GM10266 (cell line): ENCODE results near the gene P2RX2.
A peak's percentile ranks its signal among the peaks of the same experiment; 100 is the strongest.

Experiments used
- DNase-seq: peaks from one replicate; pipeline ENCODE4 v3.0.0; 2012; ENCODE audit errors: extremely low spot score
- TF ChIP-seq, protein P1 (sequence below): IDR thresholded peaks from 2 replicates; pipeline ENCODE4 v1.5.1; 2012; ENCODE audit warnings: mild to moderate bottlenecking, low read depth; ENCODE audit not compliant: control insufficient read depth, insufficient read depth; ENCODE audit errors: missing control alignments

The P2RX2 gene

DNA sequence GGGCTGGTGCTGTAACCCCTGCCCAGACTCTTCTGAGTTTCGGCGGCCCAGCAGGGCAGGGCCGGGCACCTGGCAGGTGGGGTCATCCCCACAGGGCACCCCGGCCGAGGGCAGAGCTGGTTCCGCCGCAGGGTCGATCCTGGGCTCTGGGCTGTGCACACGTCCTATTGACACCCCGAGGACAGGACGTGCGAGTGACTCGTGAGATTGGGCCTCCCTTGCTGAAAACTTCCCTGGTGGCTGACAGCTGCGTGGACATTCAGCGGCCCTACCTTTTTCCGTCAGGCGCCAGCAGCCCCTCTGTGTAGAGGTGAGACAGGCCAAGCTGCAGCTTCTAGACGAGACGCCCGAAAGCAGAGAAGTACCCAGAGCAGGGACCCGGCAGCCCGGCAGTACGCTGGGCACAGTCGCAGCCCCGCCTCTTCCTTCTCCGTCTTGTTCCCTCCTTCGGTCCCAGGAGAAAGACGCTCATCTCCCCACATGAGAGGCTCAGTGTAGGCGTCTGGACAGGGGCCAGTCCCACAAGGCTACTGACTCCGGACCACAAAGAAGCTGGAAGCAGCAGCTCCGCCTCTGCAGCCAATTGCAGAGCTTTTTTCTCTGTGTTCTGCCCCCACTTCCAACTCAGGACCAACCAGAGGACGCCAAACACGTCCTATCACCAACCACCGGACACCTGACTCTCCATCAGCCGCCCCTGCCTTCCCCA, 8.4 kb upstream of the P2RX2 start, which contains the start of gene LRCOL1:
TSS of gene LRCOL1 (minus strand) at position 532 of the 709 bp plus-strand sequence. CDS start 4,331 bp downstream, outside the sequence.
- TF ChIP-seq, protein P1, sequence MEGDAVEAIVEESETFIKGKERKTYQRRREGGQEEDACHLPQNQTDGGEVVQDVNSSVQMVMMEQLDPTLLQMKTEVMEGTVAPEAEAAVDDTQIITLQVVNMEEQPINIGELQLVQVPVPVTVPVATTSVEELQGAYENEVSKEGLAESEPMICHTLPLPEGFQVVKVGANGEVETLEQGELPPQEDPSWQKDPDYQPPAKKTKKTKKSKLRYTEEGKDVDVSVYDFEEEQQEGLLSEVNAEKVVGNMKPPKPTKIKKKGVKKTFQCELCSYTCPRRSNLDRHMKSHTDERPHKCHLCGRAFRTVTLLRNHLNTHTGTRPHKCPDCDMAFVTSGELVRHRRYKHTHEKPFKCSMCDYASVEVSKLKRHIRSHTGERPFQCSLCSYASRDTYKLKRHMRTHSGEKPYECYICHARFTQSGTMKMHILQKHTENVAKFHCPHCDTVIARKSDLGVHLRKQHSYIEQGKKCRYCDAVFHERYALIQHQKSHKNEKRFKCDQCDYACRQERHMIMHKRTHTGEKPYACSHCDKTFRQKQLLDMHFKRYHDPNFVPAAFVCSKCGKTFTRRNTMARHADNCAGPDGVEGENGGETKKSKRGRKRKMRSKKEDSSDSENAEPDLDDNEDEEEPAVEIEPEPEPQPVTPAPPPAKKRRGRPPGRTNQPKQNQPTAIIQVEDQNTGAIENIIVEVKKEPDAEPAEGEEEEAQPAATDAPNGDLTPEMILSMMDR, result no peak
- DNase-seq, result no peak

DNA sequence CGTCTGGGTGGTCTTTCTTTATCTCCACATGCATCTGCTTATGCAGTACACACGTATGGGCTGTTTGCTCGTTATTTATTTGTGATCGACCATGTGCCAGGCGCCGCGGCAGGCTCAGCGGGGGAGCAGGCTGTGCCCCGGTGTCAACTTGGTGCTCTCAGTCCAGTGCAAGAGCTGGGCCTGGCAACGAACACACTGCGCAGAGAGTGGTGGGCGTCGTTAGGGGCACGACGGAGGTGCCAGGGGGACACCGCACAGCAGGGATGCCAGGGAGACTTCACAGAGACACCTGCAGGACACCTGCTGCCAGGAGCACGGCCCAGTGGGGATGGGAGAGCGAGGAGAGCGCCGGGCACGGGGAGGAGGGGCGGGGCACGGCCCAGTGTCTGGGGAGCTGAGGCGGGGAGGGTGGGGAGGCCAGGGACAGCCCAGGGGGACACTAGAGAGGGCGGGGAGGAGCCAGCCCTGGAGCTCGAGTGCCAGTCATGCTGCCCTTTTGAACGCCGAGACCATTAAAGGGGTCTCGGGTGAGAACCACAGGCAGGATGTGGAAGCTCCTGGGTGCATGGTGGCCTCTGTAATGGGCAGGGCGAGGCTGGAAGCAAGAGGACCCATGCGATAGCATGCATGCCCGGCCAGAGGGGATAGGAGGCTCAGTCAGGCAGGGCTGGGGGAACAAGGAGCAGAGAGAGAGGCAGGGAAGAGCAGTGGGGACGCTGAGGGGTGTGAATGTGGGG, 7.5 kb upstream of the P2RX2 start:
- DNase-seq, result no peak
- TF ChIP-seq, protein P1, result no peak

DNA sequence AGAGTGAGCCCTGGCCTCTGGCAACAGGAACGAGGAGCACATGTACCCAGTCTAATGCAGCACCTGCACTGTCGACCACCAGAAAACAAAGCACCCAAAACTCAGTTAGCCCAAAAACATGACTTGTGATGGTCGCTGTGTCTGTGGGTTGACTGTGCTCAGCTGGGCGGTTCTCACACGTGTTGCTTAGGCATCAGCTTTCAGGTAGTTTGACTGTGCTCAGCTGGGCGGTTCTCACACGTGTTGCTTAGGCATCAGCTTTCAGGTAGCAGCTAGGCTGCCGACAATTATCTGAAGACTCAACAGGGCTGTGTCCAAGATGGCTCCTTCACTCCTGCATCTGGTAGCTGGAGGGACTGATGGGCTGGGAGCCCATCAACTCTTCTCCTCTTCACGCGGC, 7.0 kb upstream of the P2RX2 start:
- DNase-seq, result no peak
- TF ChIP-seq, protein P1, result no peak

DNA sequence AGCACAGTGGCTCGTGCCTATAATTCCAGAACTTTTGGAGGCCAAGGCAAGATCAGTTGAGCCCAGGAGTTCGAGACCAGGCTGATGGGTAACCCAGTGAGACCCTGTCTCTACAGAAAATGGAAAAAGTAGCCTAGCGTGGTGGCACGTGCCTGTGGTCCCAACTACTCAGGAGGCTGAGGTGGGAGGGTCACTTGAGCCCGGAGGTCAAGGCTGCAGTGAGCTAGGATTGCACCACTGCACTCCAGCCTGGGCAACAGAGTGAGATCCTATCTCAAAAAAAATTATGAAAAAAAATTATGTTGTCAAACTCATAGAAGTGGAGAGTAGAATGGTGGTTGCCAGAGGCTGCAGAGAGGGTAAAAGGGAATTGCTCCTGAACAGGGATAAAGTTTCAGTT, 4.5 kb upstream of the P2RX2 start:
- TF ChIP-seq, protein P1, result no peak
- DNase-seq, result no peak

DNA sequence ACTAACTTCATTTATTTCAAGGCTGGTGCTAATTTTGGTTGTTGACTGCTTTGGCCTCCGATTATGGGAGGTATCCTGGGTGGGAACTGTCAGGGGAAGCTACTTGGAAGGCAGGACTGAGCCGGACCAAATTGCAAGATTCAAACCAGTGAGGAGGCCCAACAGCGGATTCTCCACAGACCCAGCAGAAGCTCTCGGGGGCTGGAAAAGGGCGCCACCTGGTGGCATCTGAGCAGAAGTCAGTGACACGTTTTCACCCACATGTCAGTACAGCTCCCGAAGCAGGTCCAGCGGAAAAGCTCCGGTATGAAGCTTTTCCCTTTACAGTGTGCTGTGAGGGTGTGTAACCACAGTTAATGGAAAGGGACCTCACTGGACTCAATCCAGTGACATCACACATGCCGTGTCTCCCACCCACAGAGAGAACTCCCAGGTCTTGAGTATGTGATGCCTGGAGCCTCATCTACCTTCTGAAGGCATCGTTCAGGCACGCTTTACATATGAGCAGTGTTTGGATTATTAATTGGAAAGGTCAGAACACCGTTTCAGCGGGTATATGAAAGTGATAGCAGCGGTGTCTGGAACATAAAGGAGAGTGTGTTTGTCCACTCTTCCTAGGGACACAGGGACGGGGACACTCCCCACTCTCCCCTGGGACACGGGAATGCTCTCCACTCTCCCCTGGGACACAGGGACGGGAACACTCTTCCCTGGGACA, 3.6 kb upstream of the P2RX2 start:
- TF ChIP-seq, protein P1, result peak; percentile 89
- DNase-seq, result peak; percentile 92

DNA sequence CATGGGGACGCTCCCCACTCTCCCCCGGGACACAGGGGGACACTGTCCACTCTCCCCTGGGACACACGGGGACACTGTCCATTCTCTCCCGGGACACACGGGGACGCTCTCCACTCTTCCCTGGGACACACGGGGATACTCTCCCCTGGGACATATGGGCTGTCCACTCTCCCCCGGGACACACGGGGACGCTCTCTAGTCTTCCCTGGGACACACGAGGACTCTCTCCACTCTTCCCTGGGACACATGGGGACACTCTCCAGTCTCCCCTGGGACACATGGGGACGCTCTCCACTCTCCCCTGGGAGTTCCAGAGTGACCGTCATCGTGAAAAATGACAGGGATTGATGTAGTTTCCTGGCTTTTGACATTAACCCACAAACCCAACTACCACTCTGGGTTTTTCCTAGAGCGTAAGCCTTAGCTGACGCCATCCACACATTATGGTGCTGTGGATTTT, 3.0 kb upstream of the P2RX2 start:
- TF ChIP-seq, protein P1, result no peak
- no peak for DNase-seq

DNA sequence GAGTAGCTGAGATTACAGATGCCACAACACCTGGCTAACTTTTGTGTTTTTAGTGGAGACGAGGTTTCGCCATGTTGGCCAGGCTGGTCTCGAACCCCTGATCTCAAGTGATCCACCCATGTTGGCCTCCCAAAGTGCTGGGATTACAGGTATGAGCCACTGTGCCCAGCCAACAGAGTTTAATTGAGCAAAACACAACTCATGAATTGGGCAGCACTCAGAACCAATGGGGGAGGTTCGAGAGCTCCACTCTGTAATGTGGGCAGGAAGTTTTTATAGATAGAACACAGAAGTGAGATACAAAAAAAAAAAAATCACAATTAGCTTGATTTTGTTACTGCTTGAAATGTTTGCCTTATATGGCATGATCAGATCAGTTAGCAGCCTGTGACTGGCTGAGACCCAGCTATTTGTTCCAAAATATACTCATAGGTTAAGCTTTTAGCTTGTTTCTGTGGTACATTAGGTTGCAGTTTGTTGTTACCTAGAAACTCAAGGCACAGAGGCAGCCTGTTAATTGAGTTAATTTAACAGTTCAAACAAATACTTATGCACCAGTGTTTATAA, 1.4 kb upstream of the P2RX2 start:
- no peak for DNase-seq
- TF ChIP-seq, protein P1, result no peak
